Peyer's patch (tissue), 4 donors: ENCODE data around the gene LMX1B.

Experiments
- POLR2A ChIP-seq, 2 donors: fragments of 450-650 bp; IDR thresholded peaks; one replicate each; pipeline ENCODE4 v1.5.1; 2017; ENCODE audit warnings: antibody characterized with exemption in 2 of 2, mild to moderate bottlenecking in 2 of 2, moderate library complexity in 2 of 2
- TF ChIP-seq, protein P1 (sequence below), 6 experiments: fragments of 450-650 bp in 4 of 6; fragments of 200-600 bp in 2 of 6; sonication (generic) in 1 of 6; IDR thresholded peaks; one replicate each; pipeline ENCODE4 v1.5.1; 2017 to 2019; ENCODE audit warnings: antibody characterized with exemption in 6 of 6, mild to moderate bottlenecking in 3 of 6, moderate library complexity in 1 of 6

DNA sequence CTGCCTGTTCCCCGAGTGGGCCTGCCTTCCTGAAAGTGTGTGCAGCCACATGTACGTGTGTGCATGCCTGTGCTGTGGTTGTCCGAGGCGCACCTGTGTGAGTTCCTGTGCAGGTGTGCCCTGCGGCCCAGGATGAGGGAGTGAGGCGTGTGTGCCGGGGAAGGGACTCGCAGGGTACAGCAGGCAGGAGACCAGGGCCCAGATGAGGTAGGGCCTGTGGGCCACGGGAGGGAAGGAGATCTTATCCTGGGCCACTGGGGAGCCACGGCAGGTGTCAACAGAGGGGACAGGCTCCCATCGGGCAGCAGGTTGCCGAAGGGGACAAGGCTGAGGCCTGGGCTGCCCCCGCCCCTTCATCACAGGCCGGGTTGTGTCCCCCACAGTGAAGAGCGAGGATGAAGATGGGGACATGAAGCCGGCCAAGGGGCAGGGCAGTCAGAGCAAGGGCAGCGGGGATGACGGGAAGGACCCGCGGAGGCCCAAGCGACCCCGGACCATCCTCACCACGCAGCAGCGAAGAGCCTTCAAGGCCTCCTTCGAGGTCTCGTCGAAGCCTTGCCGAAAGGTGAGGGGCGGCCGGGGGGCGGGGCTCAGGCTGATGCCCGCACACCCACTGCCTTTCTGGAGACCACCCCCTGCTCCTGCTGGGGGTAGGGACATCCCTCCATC is 79.2 kb downstream of the LMX1B start:
- TF ChIP-seq, protein P1, sequence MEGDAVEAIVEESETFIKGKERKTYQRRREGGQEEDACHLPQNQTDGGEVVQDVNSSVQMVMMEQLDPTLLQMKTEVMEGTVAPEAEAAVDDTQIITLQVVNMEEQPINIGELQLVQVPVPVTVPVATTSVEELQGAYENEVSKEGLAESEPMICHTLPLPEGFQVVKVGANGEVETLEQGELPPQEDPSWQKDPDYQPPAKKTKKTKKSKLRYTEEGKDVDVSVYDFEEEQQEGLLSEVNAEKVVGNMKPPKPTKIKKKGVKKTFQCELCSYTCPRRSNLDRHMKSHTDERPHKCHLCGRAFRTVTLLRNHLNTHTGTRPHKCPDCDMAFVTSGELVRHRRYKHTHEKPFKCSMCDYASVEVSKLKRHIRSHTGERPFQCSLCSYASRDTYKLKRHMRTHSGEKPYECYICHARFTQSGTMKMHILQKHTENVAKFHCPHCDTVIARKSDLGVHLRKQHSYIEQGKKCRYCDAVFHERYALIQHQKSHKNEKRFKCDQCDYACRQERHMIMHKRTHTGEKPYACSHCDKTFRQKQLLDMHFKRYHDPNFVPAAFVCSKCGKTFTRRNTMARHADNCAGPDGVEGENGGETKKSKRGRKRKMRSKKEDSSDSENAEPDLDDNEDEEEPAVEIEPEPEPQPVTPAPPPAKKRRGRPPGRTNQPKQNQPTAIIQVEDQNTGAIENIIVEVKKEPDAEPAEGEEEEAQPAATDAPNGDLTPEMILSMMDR (IDR thresholded peaks at IDR 0.05): no peak
- TF ChIP-seq POLR2A (IDR thresholded peaks at IDR 0.05): no peak
